Ovary (tissue), 9 donors: ENCODE measurements around the gene FMNL2. TPM values are rescaled to one million over a fixed set of nuclear protein-coding genes. Genes with fewer than 3 reads are reported as not detected.

Experiments used
- DNase-seq, 5 donors: peaks; one replicate each; pipeline ENCODE4 v3.0.0-alpha.2; 2019 to 2020
- H3K27ac ChIP-seq, 2 donors: fragments of 200-600 bp; one replicate each; pipeline versions ENCODE4 v1.5.1 to v1.8.0; 2019 to 2022
- H3K27me3 ChIP-seq: fragments of 200-600 bp; one replicate; pipeline ENCODE4 v1.8.0; 2022
- H3K36me3 ChIP-seq: fragments of 200-600 bp; sonication (generic); one replicate; pipeline ENCODE4 v1.5.1; 2019
- H3K4me1 ChIP-seq: one replicate; pipeline ENCODE4 v1.8.1; 2013; ENCODE audit warnings: mild to moderate bottlenecking, moderate library complexity; ENCODE audit not compliant: insufficient read depth
- H3K4me3 ChIP-seq: fragments of 200-600 bp; sonication (generic); one replicate; pipeline ENCODE4 v1.5.1; 2017
- H3K9me3 ChIP-seq, 2 donors: fragments of 200-600 bp in 1 of 2; sonication (generic) in 1 of 2; one replicate each; pipeline versions ENCODE4 v1.5.1 to v1.8.1; 2013 to 2019; ENCODE audit warnings: mild to moderate bottlenecking in 1 of 2, moderate library complexity in 1 of 2
- CTCF ChIP-seq, 3 donors: fragments of 450-650 bp in 2 of 3; fragments of 200-600 bp in 1 of 3; IDR thresholded peaks; one replicate each; pipeline versions ENCODE4 v1.5.1 to v1.8.0; 2016 to 2022; ENCODE audit warnings: antibody characterized with exemption in 3 of 3, mild to moderate bottlenecking in 1 of 3
- EP300 ChIP-seq: sonication (generic); formaldehyde crosslinking; IDR thresholded peaks from one replicate; pipeline ENCODE4 v1.6.1; 2017; ENCODE audit warnings: antibody characterized with exemption
- POLR2A ChIP-seq: fragments of 450-650 bp; IDR thresholded peaks from one replicate; pipeline ENCODE4 v1.6.1; 2017; ENCODE audit warnings: antibody characterized with exemption, mild to moderate bottlenecking, moderate library complexity
- WGBS, 3 donors: extraction: QIAGEN DNeasy Blood & Tissue Kit in 1 of 3; methylation state at CpG; one replicate each; pipeline versions ENCODE4 v1.1.5 to v1.1.7; 2013 to 2017; 5-methylcytosine and 5-hydroxymethylcytosine counted together
- intact Hi-C, 4 donors: fragments of 100-400 bp; cut with DNase I; formaldehyde crosslinking; loops; one replicate each; pipeline versions ENCODE4 v1.11.0 to v1.15.1; 2022 to 2023
- polyA plus RNA-seq, 2 donors: library from polyadenylated mRNA; stranded (reverse); fragments of 200-250 nt in 1 of 2; fragments of 350-450 nt in 1 of 2; fragmentation: Illumina TruSeq in 1 of 2; extraction: RNeasy Lipid Tissue Mini Kit (QIAGEN cat#74804) in 1 of 2; gene quantifications; one replicate each; pipeline ENCODE4 v1.2.3, GENCODE V29; 2013 to 2014
- total RNA-seq, 7 donors: library from RNA; depleted of rRNA in 2 of 7; stranded (reverse); fragments of >200 nt in 2 of 7; fragmentation: NEBNext Ultra II Directional in 3 of 7; extraction: Animal tissue kit (Norgen Biotek cat#: 25700) in 3 of 7; gene quantifications; one replicate each; pipeline versions ENCODE4 v1.1.0 to v1.2.4, GENCODE V29; 2016 to 2023
- donor health status: DM: no; HTN: no; CAD: no; lungs with moderate emphysema.
- donor health status: DM: no; HTN: no; CAD: no.
- donor health status: Bipolar disorder and iron deficiency.
- donor health status: DM: yes; HTN: yes; CAD: no.
- donor health status: DM: no; HTN: no; CAD: no.
- donor health status: DM: yes; HTN: yes; CAD: no.

FMNL2 gene
- total and polyA plus RNA-seq, 9 donors = 30.3 to 89.1 (median 51.3) TPM

DNA sequence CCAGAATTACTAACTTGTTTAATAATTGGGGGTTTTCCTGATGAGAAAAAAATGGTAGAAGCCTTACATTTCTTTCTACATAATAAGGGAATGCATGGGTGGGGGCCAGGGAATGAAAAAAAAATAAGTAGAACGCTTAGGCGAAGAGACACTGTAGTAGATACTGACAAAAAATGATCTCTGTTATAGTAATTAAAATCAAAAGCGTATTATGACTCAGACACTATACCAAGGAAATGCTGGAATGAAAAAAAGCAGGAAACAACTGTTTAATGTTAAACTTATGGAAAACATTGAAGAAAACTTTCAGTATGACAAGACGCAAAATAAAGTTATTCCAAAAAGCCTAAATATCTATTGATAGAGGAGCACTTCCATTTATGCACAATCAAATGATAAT lies 339.4 kb downstream of the FMNL2 start:
- H3K36me3 ChIP-seq = no peaks in the 10 kb centered on the region
- TF ChIP-seq CTCF (IDR thresholded peaks at IDR 0.05) (no peak), POLR2A (no peak), EP300 (no peak)

GRCh38 chr2:152676461-152676860 lies 341.5 kb downstream of the FMNL2 start:
- Histone ChIP-seq H3K4me3 (no peak overlapping the region), H3K27ac (no peak overlapping the region), H3K9me3 (no peaks in the 10 kb centered on the region), H3K27me3 (no peaks in the 10 kb centered on the region), H3K4me1 (no peaks in the 10 kb centered on the region), H3K36me3 (no peaks in the 10 kb centered on the region)
- intact Hi-C loops = no loop called here
- 85 to 95% (median 89%) methylated on average over 3 of the region's 3 CpGs for WGBS, 3 donors
- TF ChIP-seq POLR2A (no peak), CTCF (IDR thresholded peaks at IDR 0.05) (no peak), EP300 (no peak)
- no peak for DNase-seq

More for the DNA sequence above, 339.4 kb downstream of the FMNL2 start:
- Histone ChIP-seq H3K4me1 (no peaks in the 10 kb centered on the region), H3K4me3 (no peak overlapping the region), H3K27me3 (no peaks in the 10 kb centered on the region), H3K9me3 (no peaks in the 10 kb centered on the region), H3K27ac (no peak overlapping the region)
- WGBS, 3 donors = 92 to 93% (median 92%) methylated on average over 4 of the region's 4 CpGs
- no peak for DNase-seq
- intact Hi-C loops = no loop called here

GRCh38 chr2:152678808-152679207 lies 343.8 kb downstream of the FMNL2 start:
- TF ChIP-seq CTCF (IDR thresholded peaks at IDR 0.05) (no peak), EP300 (no peak), POLR2A (no peak)
- Histone ChIP-seq H3K36me3 (no peaks in the 10 kb centered on the region), H3K27me3 (no peaks in the 10 kb centered on the region), H3K4me1 (no peaks in the 10 kb centered on the region), H3K9me3 (no peaks in the 10 kb centered on the region), H3K4me3 (no peak overlapping the region), H3K27ac (no peak overlapping the region)
- intact Hi-C loops = no loop called here
- 60 to 70% (median 63%) methylated on average over 2 of the region's 2 CpGs for WGBS, 3 donors
- DNase-seq = no peak

GRCh38 chr2:152682663-152683062 lies 347.7 kb downstream of the FMNL2 start:
- 94 to 98% (median 96%) methylated on average over 9 of the region's 9 CpGs for WGBS, 3 donors
- no peaks in the 10 kb centered on the region for H3K27me3 ChIP-seq
- no peak for DNase-seq
- intact Hi-C loops = no loop called here
- no peak overlapping the region for H3K4me3 ChIP-seq
- TF ChIP-seq POLR2A = no peak
- TF ChIP-seq CTCF (IDR thresholded peaks at IDR 0.05) = no peak
- TF ChIP-seq EP300 = no peak
- no peaks in the 10 kb centered on the region for H3K36me3 ChIP-seq
- H3K4me1 ChIP-seq = no peaks in the 10 kb centered on the region
- no peak overlapping the region for H3K27ac ChIP-seq
- H3K9me3 ChIP-seq = no peaks in the 10 kb centered on the region

- Histone ChIP-seq H3K36me3 (no peaks in the 10 kb centered on the region), H3K9me3 (no peaks in the 10 kb centered on the region), H3K27me3 (no peaks in the 10 kb centered on the region), H3K27ac (no peak overlapping the region), H3K4me3 (no peak overlapping the region), H3K4me1 (no peaks in the 10 kb centered on the region)
- TF ChIP-seq POLR2A (no peak), CTCF (IDR thresholded peaks at IDR 0.05) (no peak), EP300 (no peak)
- DNase-seq = no peak
- intact Hi-C loops = no loop called here
Observed at GRCh38 chr2:152683400-152683799, 348.4 kb downstream of the FMNL2 start.
